NCI-H2196 (cell line): ENCODE results near the gene PC.

Experiments
- DNase-seq: peaks from one replicate; lab custom pipeline; 2025; ENCODE audit not compliant: unreplicated experiment; lab: John Stamatoyannopoulos, UW

The PC gene

GRCh38 chr11:66914505-66914904 is 43.7 kb downstream of the PC start:
- no peak for DNase-seq

GRCh38 chr11:66912911-66913310 is 45.3 kb downstream of the PC start:
- no peak for DNase-seq

GRCh38 chr11:66912361-66912760 is 45.8 kb downstream of the PC start:
- DNase-seq, result no peak

- DNase-seq, result no peak
These were observed 47.5 kb downstream of the PC start for GRCh38 chr11:66910669-66911068.

GRCh38 chr11:66910016-66910415 is 48.2 kb downstream of the PC start:
- no peak for DNase-seq

- DNase-seq, result no peak
These were observed 49.0 kb downstream of the PC start for GRCh38 chr11:66909181-66909580.

GRCh38 chr11:66907751-66908630 is 50.2 kb downstream of the PC start:
- DNase-seq, result no peak

GRCh38 chr11:66906061-66906733 is 52.0 kb downstream of the PC start:
- DNase-seq, result no peak

- DNase-seq, result no peak
These were observed 52.6 kb downstream of the PC start for GRCh38 chr11:66905631-66906030.

GRCh38 chr11:66904981-66905521 is 53.1 kb downstream of the PC start:
- DNase-seq, result no peak

- DNase-seq, result no peak
These were observed 53.6 kb downstream of the PC start for GRCh38 chr11:66904561-66904960.

GRCh38 chr11:66904055-66904454 is 54.1 kb downstream of the PC start:
- no peak for DNase-seq

GRCh38 chr11:66902486-66903177 is 55.6 kb downstream of the PC start:
- DNase-seq, result no peak

GRCh38 chr11:66901964-66902390 is 56.2 kb downstream of the PC start:
- no peak for DNase-seq

- DNase-seq, result no peak
These were observed 64.0 kb downstream of the PC start for GRCh38 chr11:66894141-66894540.

GRCh38 chr11:66892911-66893310 is 65.3 kb downstream of the PC start:
- DNase-seq, result no peak

- DNase-seq, result peak; percentile 47
These were observed 66.1 kb downstream of the PC start for GRCh38 chr11:66891851-66892660.

GRCh38 chr11:66889960-66890359 is 68.2 kb downstream of the PC start:
- no peak for DNase-seq

- DNase-seq, result no peak
These were observed 69.9 kb downstream of the PC start for GRCh38 chr11:66888282-66888681.

GRCh38 chr11:66887526-66887925 is 70.7 kb downstream of the PC start:
- no peak for DNase-seq
